CD8-positive, alpha-beta memory T cell (primary cell): ENCODE results near the gene ASB10. TPM values are rescaled to one million over a fixed set of nuclear protein-coding genes. Genes with fewer than 3 reads are reported as not detected.

ENCODE experiments used
- CTCF ChIA-PET: fragments of 350-600 bp; sonication (Branson Sonifier 250); formaldehyde crosslinking; loops from one replicate; lab custom pipeline; 2021; ENCODE audit warnings: antibody characterized with exemption; lab: Charles Lee
- POLR2A ChIA-PET: fragments of 350-600 bp; sonication (Branson Sonifier 250); formaldehyde crosslinking; loops from one replicate; lab custom pipeline; 2021; ENCODE audit warnings: antibody characterized with exemption; lab: Charles Lee
- DNase-seq, 5 donors: peaks; one replicate each; pipeline versions ENCODE4 v3.0.0 to v3.0.0-alpha.2; 2020 to 2022; ENCODE audit warnings: mixed read lengths in 1 of 5
- H3K27ac ChIP-seq: one replicate; pipeline ENCODE4 v1.7.0; 2013; ENCODE audit warnings: low read depth, mild to moderate bottlenecking, low read length, moderate library complexity
- H3K27me3 ChIP-seq: 2 replicates; pipeline ENCODE4 v1.7.0; 2013; ENCODE audit warnings: low read length, mild to moderate bottlenecking; ENCODE audit not compliant: insufficient read depth, poor library complexity, severe bottlenecking
- H3K36me3 ChIP-seq: 2 replicates; pipeline ENCODE4 v1.7.0; 2013; ENCODE audit warnings: mild to moderate bottlenecking, low read length, moderate library complexity; ENCODE audit not compliant: insufficient read depth
- H3K4me1 ChIP-seq: 2 replicates; pipeline ENCODE4 v1.7.0; 2013; ENCODE audit warnings: mild to moderate bottlenecking, low read length, moderate library complexity; ENCODE audit not compliant: insufficient read depth
- H3K4me3 ChIP-seq: 2 replicates; pipeline ENCODE4 v1.7.0; 2013; ENCODE audit warnings: mild to moderate bottlenecking, low read length
- H3K9me3 ChIP-seq: 2 replicates; pipeline ENCODE4 v1.7.0; 2013; ENCODE audit warnings: mild to moderate bottlenecking, low read length
- H3K27ac Mint-ChIP-seq, 8 donors: one replicate each; pipeline ENCODE4 v1.8.0; 2020 to 2021; ENCODE audit warnings: mixed read lengths in 8 of 8, mild to moderate bottlenecking in 6 of 8, inconsistent platforms in 3 of 8, moderate library complexity in 3 of 8
- H3K27me3 Mint-ChIP-seq, 2 donors: one replicate each; pipeline ENCODE4 v1.8.0; 2020 to 2021; ENCODE audit warnings: mixed read lengths in 2 of 2, mild to moderate bottlenecking in 1 of 2, moderate library complexity in 1 of 2
- H3K36me3 Mint-ChIP-seq, 3 donors: one replicate each; pipeline ENCODE4 v1.8.0; 2020 to 2021; ENCODE audit warnings: mixed read lengths in 3 of 3, inconsistent platforms in 1 of 3, mild to moderate bottlenecking in 1 of 3
- H3K4me1 Mint-ChIP-seq, 3 donors: one replicate each; pipeline ENCODE4 v1.8.0; 2020 to 2021; ENCODE audit warnings: mixed read lengths in 3 of 3, inconsistent platforms in 1 of 3, mild to moderate bottlenecking in 1 of 3
- H3K4me3 Mint-ChIP-seq, 7 donors: one replicate each; pipeline ENCODE4 v1.8.0; 2020 to 2021; ENCODE audit warnings: mixed read lengths in 7 of 7, mild to moderate bottlenecking in 6 of 7, moderate library complexity in 4 of 7, inconsistent platforms in 2 of 7
- H3K9me3 Mint-ChIP-seq, 5 donors: one replicate each; pipeline ENCODE4 v1.8.0; 2020 to 2022; ENCODE audit warnings: mixed read lengths in 5 of 5, mild to moderate bottlenecking in 3 of 5, moderate library complexity in 2 of 5, inconsistent platforms in 1 of 5
- polyA plus RNA-seq: library from polyadenylated mRNA; unstranded; fragments of 300-500 nt; fragmentation: Illumina TruSeq; gene quantifications from one replicate; pipeline ENCODE4 v1.2.3, GENCODE V29; 2021
- total RNA-seq, 2 experiments: library from RNA; stranded (reverse); gene quantifications; one replicate each; pipeline ENCODE4 v1.2.3, GENCODE V29; 2021

The ASB10 gene
- total and polyA plus RNA-seq, 3 experiments from 2014 or later: not detected

DNA sequence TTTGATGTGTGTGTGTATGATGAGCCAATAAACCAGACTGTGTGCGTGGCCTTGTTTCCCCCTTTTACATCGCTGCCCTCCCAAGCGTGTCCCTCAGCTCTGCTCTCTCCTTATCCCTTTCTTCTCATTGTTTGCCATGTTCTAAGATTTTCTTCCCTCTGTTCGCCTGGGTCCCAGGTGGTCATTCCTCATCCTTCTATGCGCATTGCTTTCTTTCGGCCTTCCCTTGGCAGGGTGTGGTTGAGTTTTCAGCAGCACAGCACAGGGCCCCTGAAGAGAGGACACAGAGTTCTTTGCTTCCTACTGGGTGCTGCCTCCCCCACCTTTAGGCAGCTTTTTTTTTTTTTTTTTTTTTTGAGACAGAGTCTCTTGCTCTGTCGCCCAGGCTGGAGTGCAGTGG, 42.7 kb downstream of the ASB10 start:
- Histone ChIP-seq H3K9me3 (no peaks in the 10 kb centered on the region), H3K4me3 (no peak overlapping the region), H3K27me3 (peaks cover 3% of the 10 kb centered on the region), H3K27ac (no peak overlapping the region), H3K36me3 (no peaks in the 10 kb centered on the region), H3K4me1 (no peaks in the 10 kb centered on the region)
- Mint-ChIP-seq H3K27ac (no peak overlapping the region), H3K4me3 (no peak overlapping the region), H3K27me3 (peaks cover 2 to 7% of the 10 kb centered on the region in 2 donors), H3K9me3 (no peaks in the 10 kb centered on the region), H3K36me3 (peaks cover 0 to 37% (median 2%) of the 10 kb centered on the region in 3 donors), H3K4me1 (no peaks in the 10 kb centered on the region)
- CTCF ChIA-PET: no interaction called here
- no peak for DNase-seq
- POLR2A ChIA-PET: no interaction called here

- H3K36me3 Mint-ChIP-seq: peaks cover 0 to 40% (median 2%) of the 10 kb centered on the region in 3 donors
- peaks cover 2 to 4% of the 10 kb centered on the region in 2 donors for H3K27me3 Mint-ChIP-seq
- no peaks in the 10 kb centered on the region for H3K4me1 Mint-ChIP-seq
- no peaks in the 10 kb centered on the region for H3K36me3 ChIP-seq
- H3K4me3 Mint-ChIP-seq: no peak overlapping the region
- H3K27ac Mint-ChIP-seq: peak overlapping the region in 1 of 8 donors; percentile 47
- no peaks in the 10 kb centered on the region for H3K9me3 Mint-ChIP-seq
- H3K4me3 ChIP-seq: no peak overlapping the region
- H3K27me3 ChIP-seq: peaks cover 3% of the 10 kb centered on the region
- no peaks in the 10 kb centered on the region for H3K9me3 ChIP-seq
- H3K4me1 ChIP-seq: no peaks in the 10 kb centered on the region
- ChIA-PET POLR2A (no interaction called here), CTCF (no interaction called here)
- DNase-seq: no peak
- H3K27ac ChIP-seq: no peak overlapping the region
Observed at GRCh38 chr7:151143261-151144015, 43.6 kb downstream of the ASB10 start.

- Mint-ChIP-seq H3K4me1 (no peaks in the 10 kb centered on the region), H3K4me3 (no peak overlapping the region), H3K36me3 (peaks cover 0 to 40% (median 2%) of the 10 kb centered on the region in 3 donors), H3K27me3 (peaks cover 0 to 2% of the 10 kb centered on the region in 2 donors), H3K27ac (no peak overlapping the region), H3K9me3 (no peaks in the 10 kb centered on the region)
- Histone ChIP-seq H3K9me3 (no peaks in the 10 kb centered on the region), H3K27ac (no peak overlapping the region), H3K27me3 (no peaks in the 10 kb centered on the region), H3K4me3 (no peak overlapping the region), H3K4me1 (no peaks in the 10 kb centered on the region), H3K36me3 (no peaks in the 10 kb centered on the region)
- no peak for DNase-seq
- ChIA-PET POLR2A (no interaction called here), CTCF (no interaction called here)
Observed at GRCh38 chr7:151142686-151143040, 44.4 kb downstream of the ASB10 start.

GRCh38 chr7:151141855-151142685, 45.0 kb downstream of the ASB10 start:
- Mint-ChIP-seq H3K4me3 (no peak overlapping the region), H3K4me1 (no peaks in the 10 kb centered on the region), H3K27me3 (peaks cover 0 to 2% of the 10 kb centered on the region in 2 donors), H3K9me3 (no peaks in the 10 kb centered on the region), H3K36me3 (peaks cover 0 to 40% (median 2%) of the 10 kb centered on the region in 3 donors), H3K27ac (no peak overlapping the region)
- Histone ChIP-seq H3K4me3 (no peak overlapping the region), H3K4me1 (no peaks in the 10 kb centered on the region), H3K27ac (no peak overlapping the region), H3K27me3 (no peaks in the 10 kb centered on the region), H3K36me3 (no peaks in the 10 kb centered on the region), H3K9me3 (no peaks in the 10 kb centered on the region)
- POLR2A ChIA-PET: no interaction called here
- CTCF ChIA-PET: no interaction called here
- no peak for DNase-seq

GRCh38 chr7:151141311-151141854, 45.7 kb downstream of the ASB10 start:
- no peaks in the 10 kb centered on the region for H3K36me3 ChIP-seq
- no peaks in the 10 kb centered on the region for H3K4me1 Mint-ChIP-seq
- POLR2A ChIA-PET: no interaction called here
- H3K27ac ChIP-seq: no peak overlapping the region
- no peak overlapping the region for H3K27ac Mint-ChIP-seq
- no peaks in the 10 kb centered on the region for H3K9me3 ChIP-seq
- no peak for DNase-seq
- H3K4me1 ChIP-seq: no peaks in the 10 kb centered on the region
- H3K27me3 Mint-ChIP-seq: peaks cover 0 to 2% of the 10 kb centered on the region in 2 donors
- H3K27me3 ChIP-seq: no peaks in the 10 kb centered on the region
- no peak overlapping the region for H3K4me3 Mint-ChIP-seq
- no peaks in the 10 kb centered on the region for H3K9me3 Mint-ChIP-seq
- H3K4me3 ChIP-seq: no peak overlapping the region
- H3K36me3 Mint-ChIP-seq: peaks cover 0 to 44% (median 2%) of the 10 kb centered on the region in 3 donors
- CTCF ChIA-PET: no interaction called here

DNA sequence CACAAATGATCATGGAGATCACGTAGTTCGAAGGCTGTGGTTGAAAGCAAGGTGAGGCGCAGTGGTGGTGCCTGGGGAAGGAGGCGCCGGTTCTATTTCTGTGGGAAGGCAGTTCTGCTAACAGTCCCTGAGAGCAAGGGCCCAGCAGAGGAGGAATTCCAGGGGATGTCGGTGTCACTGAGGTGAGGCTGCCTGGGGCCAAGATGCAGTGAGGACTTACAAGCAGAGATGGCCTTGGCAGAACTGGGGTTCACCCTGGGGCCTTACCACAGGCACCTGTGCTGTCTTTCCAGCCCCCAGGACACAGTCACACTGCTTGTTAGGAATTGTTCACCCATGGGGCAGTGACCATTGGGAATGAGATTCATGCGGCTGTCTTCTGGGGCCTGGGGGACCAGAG, 46.2 kb downstream of the ASB10 start:
- Mint-ChIP-seq H3K4me3 (no peak overlapping the region), H3K9me3 (no peaks in the 10 kb centered on the region), H3K4me1 (no peaks in the 10 kb centered on the region), H3K36me3 (peaks cover 0 to 47% (median 2%) of the 10 kb centered on the region in 3 donors), H3K27me3 (peaks cover 0 to 2% of the 10 kb centered on the region in 2 donors), H3K27ac (peak overlapping the region in 1 of 8 donors; percentile 9)
- Histone ChIP-seq H3K4me3 (no peak overlapping the region), H3K9me3 (no peaks in the 10 kb centered on the region), H3K27ac (no peak overlapping the region), H3K36me3 (no peaks in the 10 kb centered on the region), H3K4me1 (no peaks in the 10 kb centered on the region), H3K27me3 (no peaks in the 10 kb centered on the region)
- POLR2A ChIA-PET: no interaction called here
- CTCF ChIA-PET: interaction anchor here (2.3 kb wide), 1 partner anchor 17 kb away, joined by 7 read pairs; no protein-coding TSS in a partner anchor
- no peak for DNase-seq

DNA sequence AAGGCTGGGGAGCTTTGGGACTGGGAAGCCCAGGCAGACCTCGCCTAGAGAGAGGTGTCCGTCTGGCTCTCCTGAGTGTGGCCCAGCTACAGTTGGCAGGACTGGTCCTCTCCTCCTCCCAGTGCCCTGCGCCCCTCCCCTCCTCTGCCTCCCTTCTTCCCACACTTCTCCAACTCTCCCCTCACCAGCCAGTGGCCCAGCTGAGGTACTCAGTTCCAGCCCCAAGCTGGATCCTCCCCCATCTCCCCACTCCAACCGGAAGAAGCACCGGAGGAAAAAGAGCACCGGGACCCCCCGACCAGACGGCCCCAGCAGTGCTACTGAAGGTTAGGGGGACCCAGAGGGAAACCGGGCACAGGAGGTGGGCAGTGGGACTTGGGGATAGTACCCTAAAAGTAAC, 47.3 kb downstream of the ASB10 start:
- DNase-seq: no peak
- Mint-ChIP-seq H3K4me1 (no peaks in the 10 kb centered on the region), H3K27ac (no peak overlapping the region), H3K4me3 (no peak overlapping the region), H3K9me3 (no peaks in the 10 kb centered on the region), H3K27me3 (peaks cover 0 to 2% of the 10 kb centered on the region in 2 donors), H3K36me3 (peaks cover 0 to 53% (median 6%) of the 10 kb centered on the region in 3 donors)
- H3K27ac ChIP-seq: no peak overlapping the region
- POLR2A ChIA-PET: no interaction called here
- H3K4me1 ChIP-seq: no peaks in the 10 kb centered on the region
- H3K4me3 ChIP-seq: no peak overlapping the region
- H3K27me3 ChIP-seq: no peaks in the 10 kb centered on the region
- H3K9me3 ChIP-seq: no peaks in the 10 kb centered on the region
- H3K36me3 ChIP-seq: no peaks in the 10 kb centered on the region
- CTCF ChIA-PET: interaction anchor here (0.6 to 2.3 kb wide), 3 partner anchors 16 to 595 kb away, joined by 3 to 7 read pairs (median 3); no protein-coding TSS in a partner anchor
